ENCODE results near the gene OR2T8.

OR2T8 gene

DNA sequence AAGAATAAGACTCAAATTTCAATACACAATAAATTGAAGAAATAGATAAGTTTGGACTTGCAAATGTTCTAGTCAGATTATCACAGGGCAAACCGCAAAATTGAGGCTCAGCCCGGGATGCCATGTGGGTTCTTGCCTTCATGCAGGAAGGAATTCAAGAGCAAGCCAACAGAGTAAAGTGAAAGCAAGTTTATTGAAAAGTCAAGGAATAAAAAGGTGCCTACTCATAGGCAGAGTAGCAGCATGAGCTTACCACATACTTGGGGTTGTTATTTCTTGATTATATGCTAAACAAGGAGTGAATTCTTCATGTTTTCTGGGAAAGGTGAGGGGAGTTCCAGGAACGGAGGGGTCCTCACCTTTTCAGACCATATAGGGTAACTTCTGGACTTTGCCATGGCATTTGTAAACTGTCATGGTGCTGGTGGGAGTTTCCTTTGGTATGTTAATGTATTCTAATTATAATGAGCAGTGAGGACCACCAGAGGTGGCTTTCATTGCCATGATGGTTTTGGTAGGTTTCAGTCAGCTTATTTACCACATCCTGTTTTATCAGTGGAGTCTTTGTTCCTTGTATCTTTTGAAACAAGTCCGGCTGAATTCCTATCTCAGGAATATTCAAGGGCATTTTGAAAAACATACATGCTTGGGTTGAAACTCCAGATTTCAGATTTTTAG lies 43.0 kb downstream of the OR2T8 start:
- DNase-seq (ENCODE audit: low read depth), result no peak

DNA sequence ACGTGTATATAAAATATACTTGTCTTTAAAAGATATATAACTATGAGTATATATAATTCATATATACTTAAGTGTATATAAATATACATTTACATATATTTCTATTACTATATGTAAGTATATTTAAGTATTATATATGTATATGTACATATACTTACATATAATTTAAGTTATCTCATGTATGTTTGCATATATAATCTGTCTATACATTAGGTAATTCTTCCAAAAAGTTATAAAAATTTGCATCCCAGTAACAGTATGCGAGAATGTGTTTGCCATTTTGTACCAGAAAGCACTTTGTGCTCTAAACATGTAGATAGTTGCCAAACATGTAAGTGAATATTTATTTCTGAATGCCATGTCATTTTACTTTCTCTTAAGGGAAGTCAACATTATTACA lies 44.9 kb downstream of the OR2T8 start, which contains the start of gene OR2AK2:
Gene OR2AK2 (plus strand): TSS at position 301 of the 400 bp plus-strand sequence. CDS start 144 bp downstream, outside the sequence.
- no peak for DNase-seq (ENCODE audit: low read depth)

DNA sequence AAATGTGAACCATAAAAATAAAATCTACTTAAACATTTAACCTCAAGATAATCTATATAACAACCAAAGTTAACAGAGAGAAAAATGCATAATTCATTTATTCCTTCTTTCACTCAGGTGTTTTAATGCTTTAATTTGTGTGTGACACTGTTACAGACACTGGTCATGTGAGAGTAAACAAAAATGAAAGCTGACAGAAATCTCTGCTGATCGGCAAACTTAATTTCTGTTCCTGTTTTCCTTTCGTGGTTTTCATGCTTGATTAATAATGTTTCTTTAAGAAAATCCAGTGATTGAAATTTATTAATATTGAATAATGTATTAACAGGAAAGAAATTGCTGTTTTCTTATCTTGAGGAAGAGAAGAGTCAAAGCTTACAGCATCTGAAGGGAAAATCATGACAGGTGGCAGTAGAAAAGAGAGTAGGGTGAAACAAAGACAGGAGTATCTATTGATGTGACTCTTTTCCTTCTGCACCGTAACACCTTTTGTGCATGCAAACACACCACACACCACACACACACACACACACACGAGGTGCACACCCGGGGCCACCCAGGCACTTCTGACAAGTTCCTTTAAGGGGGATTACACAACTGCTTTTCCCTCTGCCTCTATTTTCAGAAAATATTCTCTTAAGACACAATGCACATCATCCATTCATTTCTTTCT lies 46.6 kb downstream of the OR2T8 start:
- DNase-seq (ENCODE audit: low read depth), result no peak
